K562 (cell line): ENCODE measurements around the gene P2RY11. TPM values are rescaled to one million over a fixed set of nuclear protein-coding genes. Genes with fewer than 3 reads are reported as not detected.

Source experiments
- ADNP ChIP-seq: fragments of 200-800 bp; sonication (Bioruptor generic); IDR thresholded peaks from 2 replicates; pipeline ENCODE4 v1.6.1; 2016; ENCODE audit warnings: missing genetic modification characterization, missing compliant biosample characterization
- BACH1 ChIP-seq: fragments of 200-800 bp; sonication (Bioruptor generic); IDR thresholded peaks from 2 replicates; pipeline ENCODE4 v1.6.1; 2016; ENCODE audit warnings: missing genetic modification characterization, missing compliant biosample characterization
- BMI1 ChIP-seq: fragments of 150-350 bp; IDR thresholded peaks from 2 replicates; pipeline ENCODE4 v1.6.1; 2014; ENCODE audit warnings: low read length
- C11orf30 ChIP-seq: fragments of 450-650 bp; IDR thresholded peaks from 2 replicates; pipeline ENCODE4 v1.6.1; 2016; ENCODE audit warnings: low read depth, mild to moderate bottlenecking
- FOXA3 ChIP-seq, 2 experiments: fragments of 450-650 bp in 1 of 2; sonication (generic) in 1 of 2; formaldehyde crosslinking; IDR thresholded peaks in 1 of 2; conservative IDR thresholded peaks in 1 of 2; 2 replicates each; pipeline versions ENCODE4 v1.4.0 to v1.8.0; 2020 to 2022; ENCODE audit warnings: mild to moderate bottlenecking in 2 of 2, missing genetic modification reagents in 1 of 2
- FOXJ2 ChIP-seq: fragments of 200-800 bp; sonication (Bioruptor generic); IDR thresholded peaks from 2 replicates; pipeline ENCODE4 v1.6.1; 2016; ENCODE audit warnings: missing genetic modification characterization, missing compliant biosample characterization
- FOXP1 ChIP-seq: sonication (generic); formaldehyde crosslinking; IDR thresholded peaks from 2 replicates; pipeline ENCODE4 v1.8.0; 2022; ENCODE audit warnings: mild to moderate bottlenecking, missing genetic modification reagents
- HDAC2 ChIP-seq: fragments of 450-650 bp; IDR thresholded peaks from 2 replicates; pipeline ENCODE4 v1.6.1; 2016; ENCODE audit warnings: mild to moderate bottlenecking
- MTF1 ChIP-seq: fragments of 250-450 bp; sonication (Bioruptor Pico); IDR thresholded peaks from 2 replicates; pipeline ENCODE4 v1.9.0; 2021; ENCODE audit warnings: moderate library complexity, mild to moderate bottlenecking, inconsistent platforms, borderline replicate concordance
- MYC ChIP-seq, 2 experiments: fragments of 250-450 bp in 1 of 2; sonication (Bioruptor Pico) in 1 of 2; IDR thresholded peaks; 2 replicates each; pipeline versions ENCODE4 v1.5.1 to v1.6.1; 2012 to 2021; ENCODE audit warnings: low read depth in 2 of 2, borderline replicate concordance in 1 of 2, improper control_type of control experiment in 1 of 2, low read length in 1 of 2, mild to moderate bottlenecking in 1 of 2, moderate library complexity in 1 of 2
- PML ChIP-seq: IDR thresholded peaks from 2 replicates; pipeline ENCODE4 v1.6.1; 2012; ENCODE audit warnings: low read length, inconsistent platforms
- RCOR1 ChIP-seq, 2 experiments: IDR thresholded peaks; 2 replicates each; pipeline ENCODE4 v1.6.1; 2012; ENCODE audit warnings: low read depth in 2 of 2, low read length in 2 of 2, borderline replicate concordance in 1 of 2, improper control_type of control experiment in 1 of 2
- RFX5 ChIP-seq: IDR thresholded peaks from 2 replicates; pipeline ENCODE4 v1.6.1; 2011; ENCODE audit warnings: low read depth, mild to moderate bottlenecking, improper control_type of control experiment, low read length
- ZBED1 ChIP-seq: IDR thresholded peaks from 2 replicates; pipeline ENCODE4 v1.6.1; 2014
- ZFX ChIP-seq: sonication (generic); formaldehyde crosslinking; IDR thresholded peaks from 2 replicates; pipeline ENCODE4 v1.8.0; 2022; ENCODE audit warnings: mild to moderate bottlenecking, missing genetic modification reagents, moderate library complexity
- ZNF12 ChIP-seq: sonication (generic); formaldehyde crosslinking; IDR thresholded peaks from 2 replicates; pipeline ENCODE4 v1.4.0; 2020; ENCODE audit warnings: mild to moderate bottlenecking, missing genetic modification reagents
- ZNF124 ChIP-seq: sonication (generic); formaldehyde crosslinking; IDR thresholded peaks from 2 replicates; pipeline ENCODE4 v1.8.1; 2022; ENCODE audit warnings: missing genetic modification reagents
- ZNF24 ChIP-seq: fragments of 450-650 bp; IDR thresholded peaks from 2 replicates; pipeline ENCODE4 v1.6.1; 2016
- ZNF311 ChIP-seq: fragments of 250-450 bp; sonication (Bioruptor Pico); IDR thresholded peaks from 2 replicates; pipeline ENCODE4 v1.4.0; 2020; ENCODE audit warnings: mild to moderate bottlenecking, moderate library complexity
- ZNF316 ChIP-seq: fragments of 450-650 bp; IDR thresholded peaks from 2 replicates; pipeline ENCODE4 v1.6.1; 2016
- ZNF76 ChIP-seq: fragments of 250-450 bp; sonication (Bioruptor Pico); IDR thresholded peaks from 2 replicates; pipeline ENCODE4 v1.4.0; 2020; ENCODE audit warnings: mild to moderate bottlenecking, moderate library complexity, borderline replicate concordance
- polyA plus RNA-seq, 8 experiments: library from polyadenylated mRNA; depleted of rRNA in 4 of 8; stranded (reverse) in 5 of 8; unstranded in 3 of 8; fragments of >200 nt; fragmentation: Nextera tagmentation in 2 of 8; fragmentation: Illumina TruSeq in 1 of 8; extraction: Ambion mirVana in 2 of 8; extraction: Trizol in 1 of 8; gene quantifications; 2 replicates each; pipeline versions ENCODE4 v1.2.1 to v1.2.3, GENCODE V29; 2011 to 2014; ENCODE audit warnings: inconsistent platforms in 1 of 8, missing spikeins in 1 of 8
- total RNA-seq, 7 experiments: library from RNA; depleted of rRNA in 6 of 7; stranded (reverse); fragments of >200 nt in 6 of 7; fragmentation: Illumina TruSeq in 2 of 7; extraction: Trizol in 2 of 7; gene quantifications; 2 replicates each; pipeline versions ENCODE4 v1.2.1 to v1.2.3, GENCODE V29; 2011 to 2021; ENCODE audit warnings: low replicate concordance in 1 of 7
- TF ChIP-seq, protein P1 (sequence below): fragments of 250-450 bp; sonication (Bioruptor Pico); IDR thresholded peaks from 2 replicates; pipeline ENCODE4 v1.8.0; 2022; ENCODE audit warnings: inconsistent platforms
- TF ChIP-seq, protein P2 (sequence below): fragments of 450-650 bp; IDR thresholded peaks from 2 replicates; pipeline ENCODE4 v1.6.1; 2018; ENCODE audit not compliant: partially characterized antibody

Gene P2RY11
- total and polyA plus RNA-seq, 9 of the 15 experiments (the other 6 are each of a cell fraction or from before 2014, with no cell fraction given): 0.03 to 10.1 (median 1.5) TPM

DNA sequence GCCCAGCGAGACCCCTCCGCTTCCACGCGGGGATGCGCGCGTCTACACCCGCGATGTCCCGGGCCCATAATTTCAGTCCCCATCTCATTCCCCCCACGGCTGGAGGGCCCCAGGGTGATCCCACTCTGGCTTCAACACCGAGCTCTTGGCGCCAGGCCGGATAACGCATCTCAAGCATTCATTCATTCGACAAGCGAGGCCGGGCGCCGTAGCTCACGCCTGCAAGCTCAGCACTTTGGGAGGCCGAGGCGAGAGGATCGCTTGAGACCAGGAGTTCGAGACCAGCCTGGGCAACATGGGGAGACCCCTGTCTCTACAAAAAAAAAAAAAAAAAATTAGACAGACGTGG is 14.9 kb upstream of the P2RY11 start (continued):
- 0 out of 2 replicates have a peak, but pooled peaks have one; percentile 18 for TF ChIP-seq HDAC2
- TF ChIP-seq FOXJ2 (tag): no peak
- TF ChIP-seq ZNF12 (CRISPR knock-in tag): 0 out of 2 replicates have a peak, but pooled peaks have one; percentile 22
- TF ChIP-seq BMI1: no peak
- 0 out of 4 replicates have a peak, but pooled peaks of 1 of the 2 experiments have one; percentile 47 for TF ChIP-seq FOXA3 (CRISPR knock-in tag; conservative IDR thresholded peaks at IDR 0.05 in 1 of 2, IDR thresholded peaks at IDR 0.05 in 1 of 2)
- TF ChIP-seq BACH1 (tag): no peak
- no peak for TF ChIP-seq ZNF124 (CRISPR knock-in tag)
- TF ChIP-seq RCOR1 (IDR thresholded peaks at IDR 0.05; ENCODE audit: borderline replicate concordance in 1 of 2, low read depth in 2 of 2, low read length in 2 of 2): 0 out of 4 replicates have a peak, but pooled peaks of 1 of the 2 experiments have one; percentile 1
- TF ChIP-seq MYC (IDR thresholded peaks at IDR 0.05; ENCODE audit: low read depth, low read length): no peak
- TF ChIP-seq MYC (CRISPR knock-in tag; IDR thresholded peaks at IDR 0.05; ENCODE audit: borderline replicate concordance, low read depth): peak; percentile 39; the same call in 1 of the 2 replicates
- TF ChIP-seq ADNP (tag): no peak
- TF ChIP-seq, protein P1, sequence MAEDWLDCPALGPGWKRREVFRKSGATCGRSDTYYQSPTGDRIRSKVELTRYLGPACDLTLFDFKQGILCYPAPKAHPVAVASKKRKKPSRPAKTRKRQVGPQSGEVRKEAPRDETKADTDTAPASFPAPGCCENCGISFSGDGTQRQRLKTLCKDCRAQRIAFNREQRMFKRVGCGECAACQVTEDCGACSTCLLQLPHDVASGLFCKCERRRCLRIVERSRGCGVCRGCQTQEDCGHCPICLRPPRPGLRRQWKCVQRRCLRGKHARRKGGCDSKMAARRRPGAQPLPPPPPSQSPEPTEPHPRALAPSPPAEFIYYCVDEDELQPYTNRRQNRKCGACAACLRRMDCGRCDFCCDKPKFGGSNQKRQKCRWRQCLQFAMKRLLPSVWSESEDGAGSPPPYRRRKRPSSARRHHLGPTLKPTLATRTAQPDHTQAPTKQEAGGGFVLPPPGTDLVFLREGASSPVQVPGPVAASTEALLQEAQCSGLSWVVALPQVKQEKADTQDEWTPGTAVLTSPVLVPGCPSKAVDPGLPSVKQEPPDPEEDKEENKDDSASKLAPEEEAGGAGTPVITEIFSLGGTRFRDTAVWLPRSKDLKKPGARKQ (CRISPR knock-in tag): peak; percentile 75
- 0 out of 2 replicates have a peak, but pooled peaks have one; percentile 0 for TF ChIP-seq ZBED1
- TF ChIP-seq, protein P2, sequence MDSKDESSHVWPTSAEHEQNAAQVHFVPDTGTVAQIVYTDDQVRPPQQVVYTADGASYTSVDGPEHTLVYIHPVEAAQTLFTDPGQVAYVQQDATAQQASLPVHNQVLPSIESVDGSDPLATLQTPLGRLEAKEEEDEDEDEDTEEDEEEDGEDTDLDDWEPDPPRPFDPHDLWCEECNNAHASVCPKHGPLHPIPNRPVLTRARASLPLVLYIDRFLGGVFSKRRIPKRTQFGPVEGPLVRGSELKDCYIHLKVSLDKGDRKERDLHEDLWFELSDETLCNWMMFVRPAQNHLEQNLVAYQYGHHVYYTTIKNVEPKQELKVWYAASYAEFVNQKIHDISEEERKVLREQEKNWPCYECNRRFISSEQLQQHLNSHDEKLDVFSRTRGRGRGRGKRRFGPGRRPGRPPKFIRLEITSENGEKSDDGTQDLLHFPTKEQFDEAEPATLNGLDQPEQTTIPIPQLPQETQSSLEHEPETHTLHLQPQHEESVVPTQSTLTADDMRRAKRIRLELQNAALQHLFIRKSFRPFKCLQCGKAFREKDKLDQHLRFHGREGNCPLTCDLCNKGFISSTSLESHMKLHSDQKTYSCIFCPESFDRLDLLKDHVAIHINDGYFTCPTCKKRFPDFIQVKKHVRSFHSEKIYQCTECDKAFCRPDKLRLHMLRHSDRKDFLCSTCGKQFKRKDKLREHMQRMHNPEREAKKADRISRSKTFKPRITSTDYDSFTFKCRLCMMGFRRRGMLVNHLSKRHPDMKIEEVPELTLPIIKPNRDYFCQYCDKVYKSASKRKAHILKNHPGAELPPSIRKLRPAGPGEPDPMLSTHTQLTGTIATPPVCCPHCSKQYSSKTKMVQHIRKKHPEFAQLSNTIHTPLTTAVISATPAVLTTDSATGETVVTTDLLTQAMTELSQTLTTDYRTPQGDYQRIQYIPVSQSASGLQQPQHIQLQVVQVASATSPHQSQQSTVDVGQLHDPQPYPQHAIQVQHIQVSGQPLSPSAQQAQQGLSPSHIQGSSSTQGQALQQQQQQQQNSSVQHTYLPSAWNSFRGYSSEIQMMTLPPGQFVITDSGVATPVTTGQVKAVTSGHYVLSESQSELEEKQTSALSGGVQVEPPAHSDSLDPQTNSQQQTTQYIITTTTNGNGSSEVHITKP: no peak
- no peak for TF ChIP-seq PML
- TF ChIP-seq FOXP1: peak; percentile 26; the same call in 1 of the 2 replicates
- no peak for TF ChIP-seq MTF1 (CRISPR knock-in tag)
- TF ChIP-seq RFX5: no peak
- peak; percentile 85 for TF ChIP-seq ZNF24
- TF ChIP-seq ZNF76 (CRISPR knock-in tag): 0 out of 2 replicates have a peak, but pooled peaks have one; percentile 4
- 0 out of 2 replicates have a peak, but pooled peaks have one; percentile 19 for TF ChIP-seq ZNF311
- peak; percentile 87 for TF ChIP-seq ZNF316
- peak; percentile 68 for TF ChIP-seq ZFX (CRISPR knock-in tag)
- TF ChIP-seq C11orf30: peak; percentile 67
